Measurements from ENCODE around the gene ALMS1.
"Not testable (repeated sequence)": the region's sequence is repeated elsewhere in the genome, so short reads cannot be mapped to it uniquely, and the experiment has no call there.

ALMS1 gene

GRCh38 chr2:73404409-73404808 is 18.8 kb downstream of the ALMS1 start:
- DNase-seq (ENCODE audit: low read depth) = no peak

DNA sequence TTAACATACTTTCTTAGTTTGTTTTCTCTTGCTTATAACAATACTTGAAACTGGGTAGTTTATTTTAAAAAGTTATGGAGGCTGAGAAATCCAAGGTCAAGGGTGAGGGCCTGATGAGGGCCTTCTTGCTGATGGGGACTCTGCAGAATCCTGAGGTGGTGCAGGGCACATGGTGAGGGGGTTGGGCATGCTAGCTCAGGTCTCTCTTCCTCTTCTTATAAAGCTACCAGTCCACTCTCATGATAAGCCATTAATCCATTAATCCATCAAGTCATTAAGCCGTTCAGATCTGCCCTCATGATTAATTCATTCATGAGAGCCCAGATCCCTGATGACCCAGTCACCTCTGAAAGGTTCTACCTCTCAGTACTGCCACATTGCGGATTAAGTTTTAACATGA is 21.4 kb downstream of the ALMS1 start:
- DNase-seq (ENCODE audit: low read depth) = no peak

DNA sequence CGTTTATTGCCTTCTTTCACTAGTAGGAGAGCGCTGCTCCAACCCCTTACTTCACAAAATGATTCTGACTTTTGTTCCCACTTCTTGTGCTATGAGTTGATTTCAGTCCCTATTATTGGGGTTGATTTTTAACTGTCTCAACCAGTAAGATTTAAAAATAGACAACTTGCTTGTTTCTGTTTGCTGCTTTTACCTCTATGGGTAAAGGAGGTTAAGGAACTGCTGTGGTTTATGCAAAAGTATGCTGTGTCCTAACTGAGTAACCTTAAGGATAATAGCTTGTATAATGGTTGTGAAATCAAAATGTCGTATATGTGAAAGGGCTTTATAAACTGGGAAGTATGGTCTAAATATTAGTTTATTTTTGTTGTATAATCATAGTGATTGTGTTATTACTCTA is 22.6 kb downstream of the ALMS1 start:
- no peak for DNase-seq (ENCODE audit: low read depth)

GRCh38 chr2:73414696-73415095 is 29.1 kb downstream of the ALMS1 start:
- no peak for DNase-seq (ENCODE audit: low read depth)

DNA sequence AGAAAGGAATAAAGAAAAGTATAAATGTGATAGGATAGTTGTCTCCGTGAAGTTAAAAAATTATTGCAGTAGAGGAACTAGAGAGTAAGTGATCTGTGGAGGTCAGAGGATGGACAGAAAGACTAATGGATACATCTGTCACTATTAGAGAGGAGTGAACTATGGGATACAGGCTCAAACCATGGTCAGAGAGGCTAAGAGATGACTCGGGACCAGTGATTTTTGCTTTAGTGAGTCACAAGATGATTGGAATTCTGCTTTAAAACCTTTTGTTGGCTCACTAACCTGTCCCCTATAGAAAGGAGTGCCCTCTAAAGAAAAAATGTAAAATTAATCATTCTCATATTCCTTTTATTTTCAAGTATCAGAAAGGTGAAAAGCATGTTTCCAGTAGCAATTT is 30.3 kb downstream of the ALMS1 start:
- no peak for DNase-seq (ENCODE audit: low read depth)

GRCh38 chr2:73418343-73418742 is 32.7 kb downstream of the ALMS1 start:
- no peak for DNase-seq (ENCODE audit: low read depth)

- DNase-seq (ENCODE audit: low read depth) = no peak
Observed at GRCh38 chr2:73423913-73424312, 38.3 kb downstream of the ALMS1 start.

- DNase-seq (ENCODE audit: low read depth) = no peak
Observed at GRCh38 chr2:73426176-73426575, 40.5 kb downstream of the ALMS1 start.

- no peak for DNase-seq (ENCODE audit: low read depth)
Observed at GRCh38 chr2:73436019-73436418, 50.4 kb downstream of the ALMS1 start.

DNA sequence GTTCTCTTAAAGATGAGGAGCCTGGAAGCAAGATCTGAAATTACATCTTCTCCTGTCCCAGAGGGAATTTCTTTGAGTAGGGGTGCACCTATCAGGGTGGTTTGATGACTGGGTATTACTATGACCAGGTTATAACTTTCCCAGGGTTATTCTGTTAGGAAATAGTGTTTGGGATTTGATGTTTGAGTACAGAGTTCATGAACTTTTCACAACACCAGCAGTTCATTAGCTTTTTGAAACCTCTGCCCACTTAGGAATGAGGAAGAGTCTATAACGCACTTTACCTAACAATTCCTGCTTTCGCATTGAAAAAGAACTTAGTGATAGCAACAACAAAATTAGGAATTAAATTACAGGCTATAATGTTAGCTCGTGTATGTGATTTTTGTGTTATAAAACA is 58.6 kb downstream of the ALMS1 start:
- no peak for DNase-seq (ENCODE audit: low read depth)

GRCh38 chr2:73448856-73449255 is 63.2 kb downstream of the ALMS1 start:
- DNase-seq (ENCODE audit: low read depth) = no peak

DNA sequence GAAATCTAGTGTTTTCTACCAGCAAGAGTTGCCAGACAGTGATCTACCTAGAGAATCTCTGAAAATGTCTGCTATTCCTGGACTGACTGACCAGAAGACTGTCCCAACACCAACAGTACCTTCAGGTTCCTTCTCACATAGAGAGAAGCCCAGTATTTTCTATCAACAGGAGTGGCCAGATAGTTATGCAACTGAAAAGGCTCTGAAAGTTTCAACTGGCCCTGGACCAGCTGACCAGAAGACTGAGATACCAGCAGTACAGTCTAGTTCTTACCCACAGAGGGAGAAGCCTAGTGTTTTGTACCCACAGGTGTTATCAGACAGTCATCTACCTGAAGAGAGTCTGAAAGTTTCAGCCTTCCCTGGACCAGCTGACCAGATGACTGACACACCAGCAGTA is 63.8 kb downstream of the ALMS1 start:
- DNase-seq (ENCODE audit: low read depth) = no peak

- DNase-seq (ENCODE audit: low read depth) = no peak
Observed at GRCh38 chr2:73451263-73451972, 65.8 kb downstream of the ALMS1 start.

DNA sequence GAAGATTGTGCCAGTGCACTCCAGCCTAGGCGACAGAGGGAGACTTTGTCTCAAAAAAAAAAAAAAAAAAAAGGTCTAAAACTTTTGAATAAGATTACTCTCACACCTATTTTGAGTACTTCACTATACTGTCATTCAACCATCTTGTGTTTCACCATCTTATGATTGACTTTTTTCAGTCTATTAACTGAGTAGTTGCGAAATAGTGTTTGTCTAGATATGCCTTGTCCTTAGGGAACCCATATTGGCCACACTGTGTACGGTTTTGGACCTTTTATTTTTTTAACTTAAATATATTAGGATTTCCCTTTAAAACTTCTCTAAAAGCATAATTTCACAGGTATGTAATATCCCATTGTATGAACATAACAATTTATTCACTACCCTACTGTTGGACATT is 72.3 kb downstream of the ALMS1 start:
- DNase-seq (ENCODE audit: low read depth) = no peak

DNA sequence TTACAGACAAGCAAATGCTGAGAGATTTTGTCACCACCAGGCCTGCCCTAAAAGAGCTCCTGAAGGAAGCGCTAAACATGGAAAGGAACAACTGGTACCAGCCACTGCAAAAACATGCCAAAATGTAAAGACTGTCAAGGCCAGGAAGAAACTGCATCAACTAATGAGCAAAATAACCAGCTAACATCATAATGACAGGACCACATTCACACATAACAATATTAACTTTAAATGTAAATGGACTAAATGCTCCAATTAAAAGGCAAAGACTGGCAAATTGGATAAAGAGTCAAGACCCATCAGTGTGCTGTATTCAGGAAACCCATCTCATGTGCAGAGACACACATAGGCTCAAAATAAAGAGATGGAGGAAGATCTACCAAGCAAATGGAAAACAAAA is 76.8 kb downstream of the ALMS1 start:
- not testable (repeated sequence) for DNase-seq (ENCODE audit: low read depth)

GRCh38 chr2:73468376-73468775 is 82.7 kb downstream of the ALMS1 start:
- no peak for DNase-seq (ENCODE audit: low read depth)

DNA sequence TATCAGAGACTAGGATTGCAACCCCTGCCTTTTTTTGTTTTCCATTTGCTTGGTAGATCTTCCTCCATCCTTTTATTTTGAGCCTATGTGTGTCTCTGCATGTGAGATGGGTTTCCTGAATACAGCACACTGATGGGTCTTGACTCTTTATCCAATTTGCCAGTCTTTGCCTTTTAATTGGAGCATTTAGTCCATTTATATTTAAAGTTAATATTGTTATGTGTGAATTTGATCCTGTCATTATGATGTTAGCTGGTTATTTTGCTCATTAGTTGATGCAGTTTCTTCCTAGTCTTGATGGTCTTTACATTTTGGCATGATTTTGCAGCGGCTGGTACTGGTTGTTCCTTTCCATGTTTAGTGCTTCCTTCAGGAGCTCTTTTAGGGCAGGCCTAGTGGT is 98.2 kb downstream of the ALMS1 start:
- DNase-seq (ENCODE audit: low read depth) = not testable (repeated sequence)

DNA sequence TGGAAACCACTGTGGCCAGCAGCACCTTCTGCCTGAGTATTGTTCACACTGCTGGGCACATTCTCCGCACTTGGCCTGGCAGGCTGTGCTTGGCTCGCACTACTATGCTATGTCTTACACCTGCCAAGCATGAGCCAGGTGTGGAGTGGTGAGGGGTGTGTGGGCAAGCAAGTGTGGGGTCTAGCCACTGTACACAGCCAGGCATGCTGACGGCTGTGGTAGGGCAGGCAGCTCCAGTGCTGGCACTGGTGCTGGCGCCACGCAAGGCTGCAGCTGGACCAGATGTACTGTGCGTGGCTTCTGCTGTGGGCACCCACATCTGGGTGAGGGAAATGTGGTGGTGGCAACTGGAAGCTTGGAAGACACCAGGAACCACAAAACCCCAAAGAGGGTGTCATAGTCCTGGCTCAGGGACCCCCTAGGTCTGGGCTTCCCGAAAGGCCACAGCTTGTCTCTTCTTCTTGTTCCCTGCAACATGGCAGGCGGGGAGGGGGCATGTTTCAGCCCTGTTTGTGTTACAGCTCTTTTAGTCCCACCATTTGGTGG is 101.5 kb downstream of the ALMS1 start:
- DNase-seq (ENCODE audit: low read depth) = no peak

DNA sequence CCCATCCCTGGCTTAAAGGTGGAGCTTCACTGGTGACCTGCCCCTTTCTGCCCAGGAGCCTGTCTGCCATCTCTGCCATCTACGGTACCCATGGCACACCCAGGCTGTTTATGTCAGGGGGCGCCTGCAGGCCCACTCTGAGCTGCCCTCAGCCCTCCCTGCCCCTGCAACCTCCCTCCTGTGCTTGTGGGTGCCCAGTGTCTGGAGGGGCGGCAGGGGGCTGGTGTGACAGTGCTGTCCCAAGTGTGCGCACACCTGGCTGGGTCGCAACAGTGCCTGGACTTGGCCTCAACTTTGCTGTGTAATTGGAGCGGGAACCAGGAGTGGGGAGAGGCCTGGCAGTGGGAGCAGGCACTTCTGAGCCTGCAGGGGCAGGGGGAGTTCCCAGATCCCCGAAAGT is 102.4 kb downstream of the ALMS1 start:
- DNase-seq (ENCODE audit: low read depth) = no peak

GRCh38 chr2:73489053-73489452 is 103.4 kb downstream of the ALMS1 start:
- no peak for DNase-seq (ENCODE audit: low read depth)

GRCh38 chr2:73494031-73494430 is 108.4 kb downstream of the ALMS1 start:
- no peak for DNase-seq (ENCODE audit: low read depth)

DNA sequence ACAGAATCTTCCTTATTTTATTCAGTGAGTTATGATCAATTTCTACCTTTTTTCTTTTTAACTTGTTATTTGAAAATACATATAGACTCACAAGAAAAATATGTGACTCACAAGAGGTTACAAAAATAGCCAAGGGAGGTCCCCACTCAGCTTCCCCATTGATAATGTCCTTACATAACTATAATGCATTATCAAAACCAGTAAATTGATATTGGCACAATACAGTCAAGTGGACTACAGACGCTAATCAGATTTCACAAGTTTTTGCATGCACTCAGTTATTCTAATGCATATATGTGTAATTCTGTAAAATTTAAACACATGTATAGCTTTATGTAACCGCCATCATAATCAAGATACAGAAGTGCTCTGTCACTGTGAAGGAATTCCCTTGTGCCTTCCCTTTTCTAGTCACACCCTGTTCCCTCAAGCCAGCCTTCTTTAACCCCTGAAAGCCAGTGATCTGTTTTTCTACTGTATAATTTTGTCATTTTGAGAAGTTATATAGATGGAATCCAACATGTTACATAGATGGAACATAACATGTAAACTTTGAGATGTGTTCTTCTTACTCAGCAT is 118.4 kb downstream of the ALMS1 start:
- DNase-seq (ENCODE audit: low read depth) = no peak

DNA sequence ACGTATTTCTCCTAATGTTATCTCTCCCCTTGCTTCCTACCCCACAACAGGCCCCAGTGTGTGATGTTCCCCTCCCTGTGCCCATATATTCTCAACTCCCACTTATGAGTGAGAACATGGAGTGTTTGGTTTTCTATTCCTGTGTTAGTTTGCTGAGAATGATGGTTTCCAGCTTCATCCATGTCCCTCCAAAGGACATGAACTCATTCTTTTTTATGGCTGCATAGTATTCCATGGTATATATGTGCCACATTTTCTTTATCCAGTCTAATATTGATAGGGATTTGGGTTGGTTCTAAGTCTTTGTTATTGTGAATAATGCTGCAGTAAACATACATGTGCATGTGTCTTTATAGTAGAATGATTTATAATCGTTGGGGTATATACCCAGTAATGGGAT is 119.2 kb downstream of the ALMS1 start:
- not testable (repeated sequence) for DNase-seq (ENCODE audit: low read depth)

GRCh38 chr2:73510470-73510869 is 124.8 kb downstream of the ALMS1 start:
- DNase-seq (ENCODE audit: low read depth) = not testable (repeated sequence)

Measured in HS-27A (cell line).